ENCODE measurements around the gene ADAMTSL3.

ADAMTSL3 gene

GRCh38 chr15:83926116-83926515 lies 272.2 kb downstream of the ADAMTSL3 start:
- no peak overlapping the region for H2AFZ ChIP-seq (ENCODE audit: low read depth, low read length)
- no peaks in the 10 kb centered on the region for H3K36me3 ChIP-seq (ENCODE audit: insufficient read depth, low read length)
- H3K27me3 ChIP-seq (ENCODE audit: insufficient read depth, low read length): no peaks in the 10 kb centered on the region
- no peaks in the 10 kb centered on the region for H3K9me3 ChIP-seq (ENCODE audit: low read length)
- no peak overlapping the region for H3K4me3 ChIP-seq (ENCODE audit: low read length)
- H3K4me1 ChIP-seq (ENCODE audit: insufficient read depth, low read length): no peaks in the 10 kb centered on the region

- Histone ChIP-seq H3K27me3 (ENCODE audit: insufficient read depth, low read length) (no peaks in the 10 kb centered on the region), H3K4me3 (ENCODE audit: low read length) (no peak overlapping the region), H3K36me3 (ENCODE audit: insufficient read depth, low read length) (no peaks in the 10 kb centered on the region), H3K9me3 (ENCODE audit: low read length) (no peaks in the 10 kb centered on the region), H2AFZ (ENCODE audit: low read depth, low read length) (no peak overlapping the region), H3K4me1 (ENCODE audit: insufficient read depth, low read length) (no peaks in the 10 kb centered on the region)
Measured at GRCh38 chr15:83927704-83928391, 273.9 kb downstream of the ADAMTSL3 start.

- Histone ChIP-seq H3K36me3 (ENCODE audit: insufficient read depth, low read length) (no peaks in the 10 kb centered on the region), H2AFZ (ENCODE audit: low read depth, low read length) (no peak overlapping the region), H3K27me3 (ENCODE audit: insufficient read depth, low read length) (no peaks in the 10 kb centered on the region)
Measured at GRCh38 chr15:83928392-83928734, 274.4 kb downstream of the ADAMTSL3 start.

GRCh38 chr15:83928878-83929418 lies 275.0 kb downstream of the ADAMTSL3 start:
- H3K27me3 ChIP-seq (ENCODE audit: insufficient read depth, low read length): no peaks in the 10 kb centered on the region
- no peaks in the 10 kb centered on the region for H3K9me3 ChIP-seq (ENCODE audit: low read length)
- no peaks in the 10 kb centered on the region for H3K36me3 ChIP-seq (ENCODE audit: insufficient read depth, low read length)

More at GRCh38 chr15:83928392-83928734, 274.4 kb downstream of the ADAMTSL3 start:
- Histone ChIP-seq H3K9me3 (ENCODE audit: low read length) (no peaks in the 10 kb centered on the region), H3K4me3 (ENCODE audit: low read length) (no peak overlapping the region), H3K4me1 (ENCODE audit: insufficient read depth, low read length) (no peaks in the 10 kb centered on the region)

GRCh38 chr15:83929619-83930018 lies 275.7 kb downstream of the ADAMTSL3 start:
- no peaks in the 10 kb centered on the region for H3K9me3 ChIP-seq (ENCODE audit: low read length)
- no peak overlapping the region for H3K4me3 ChIP-seq (ENCODE audit: low read length)
- no peak overlapping the region for H2AFZ ChIP-seq (ENCODE audit: low read depth, low read length)
- no peaks in the 10 kb centered on the region for H3K4me1 ChIP-seq (ENCODE audit: insufficient read depth, low read length)
- H3K27me3 ChIP-seq (ENCODE audit: insufficient read depth, low read length): no peaks in the 10 kb centered on the region
- H3K36me3 ChIP-seq (ENCODE audit: insufficient read depth, low read length): no peaks in the 10 kb centered on the region

More at GRCh38 chr15:83928878-83929418, 275.0 kb downstream of the ADAMTSL3 start:
- Histone ChIP-seq H2AFZ (ENCODE audit: low read depth, low read length) (no peak overlapping the region), H3K4me1 (ENCODE audit: insufficient read depth, low read length) (no peaks in the 10 kb centered on the region), H3K4me3 (ENCODE audit: low read length) (no peak overlapping the region)

- Histone ChIP-seq H3K27me3 (ENCODE audit: insufficient read depth, low read length) (no peaks in the 10 kb centered on the region), H3K4me3 (ENCODE audit: low read length) (no peak overlapping the region), H3K36me3 (ENCODE audit: insufficient read depth, low read length) (no peaks in the 10 kb centered on the region), H3K9me3 (ENCODE audit: low read length) (no peaks in the 10 kb centered on the region), H3K4me1 (ENCODE audit: insufficient read depth, low read length) (no peaks in the 10 kb centered on the region), H2AFZ (ENCODE audit: low read depth, low read length) (no peak overlapping the region)
Measured at GRCh38 chr15:83930392-83931212, 276.7 kb downstream of the ADAMTSL3 start.

- Histone ChIP-seq H3K36me3 (ENCODE audit: insufficient read depth, low read length) (no peaks in the 10 kb centered on the region), H3K27me3 (ENCODE audit: insufficient read depth, low read length) (no peaks in the 10 kb centered on the region), H2AFZ (ENCODE audit: low read depth, low read length) (no peak overlapping the region), H3K4me3 (ENCODE audit: low read length) (no peak overlapping the region), H3K9me3 (ENCODE audit: low read length) (no peaks in the 10 kb centered on the region), H3K4me1 (ENCODE audit: insufficient read depth, low read length) (no peaks in the 10 kb centered on the region)
Measured at GRCh38 chr15:83935774-83936173, 281.9 kb downstream of the ADAMTSL3 start.

- Histone ChIP-seq H3K27me3 (ENCODE audit: insufficient read depth, low read length) (no peaks in the 10 kb centered on the region), H3K4me1 (ENCODE audit: insufficient read depth, low read length) (no peaks in the 10 kb centered on the region), H3K9me3 (ENCODE audit: low read length) (no peaks in the 10 kb centered on the region), H3K4me3 (ENCODE audit: low read length) (no peak overlapping the region), H2AFZ (ENCODE audit: low read depth, low read length) (no peak overlapping the region), H3K36me3 (ENCODE audit: insufficient read depth, low read length) (no peaks in the 10 kb centered on the region)
Measured at GRCh38 chr15:83940136-83940535, 286.2 kb downstream of the ADAMTSL3 start.

GRCh38 chr15:83943043-83943442 lies 289.1 kb downstream of the ADAMTSL3 start:
- H3K4me3 ChIP-seq (ENCODE audit: low read length): no peak overlapping the region
- H3K27me3 ChIP-seq (ENCODE audit: insufficient read depth, low read length): no peaks in the 10 kb centered on the region
- H3K4me1 ChIP-seq (ENCODE audit: insufficient read depth, low read length): no peaks in the 10 kb centered on the region
- H3K9me3 ChIP-seq (ENCODE audit: low read length): no peaks in the 10 kb centered on the region
- no peaks in the 10 kb centered on the region for H3K36me3 ChIP-seq (ENCODE audit: insufficient read depth, low read length)
- no peak overlapping the region for H2AFZ ChIP-seq (ENCODE audit: low read depth, low read length)

- Histone ChIP-seq H3K9me3 (ENCODE audit: low read length) (no peaks in the 10 kb centered on the region), H2AFZ (ENCODE audit: low read depth, low read length) (no peak overlapping the region), H3K4me3 (ENCODE audit: low read length) (no peak overlapping the region), H3K36me3 (ENCODE audit: insufficient read depth, low read length) (no peaks in the 10 kb centered on the region), H3K4me1 (ENCODE audit: insufficient read depth, low read length) (no peaks in the 10 kb centered on the region), H3K27me3 (ENCODE audit: insufficient read depth, low read length) (no peaks in the 10 kb centered on the region)
Measured at GRCh38 chr15:83943849-83944404, 290.0 kb downstream of the ADAMTSL3 start.

GRCh38 chr15:83947156-83947555 lies 293.2 kb downstream of the ADAMTSL3 start:
- no peaks in the 10 kb centered on the region for H3K27me3 ChIP-seq (ENCODE audit: insufficient read depth, low read length)
- no peaks in the 10 kb centered on the region for H3K36me3 ChIP-seq (ENCODE audit: insufficient read depth, low read length)
- H3K4me3 ChIP-seq (ENCODE audit: low read length): no peak overlapping the region
- H2AFZ ChIP-seq (ENCODE audit: low read depth, low read length): no peak overlapping the region
- H3K4me1 ChIP-seq (ENCODE audit: insufficient read depth, low read length): no peaks in the 10 kb centered on the region
- H3K9me3 ChIP-seq (ENCODE audit: low read length): no peaks in the 10 kb centered on the region

GRCh38 chr15:83954506-83954905 lies 300.6 kb downstream of the ADAMTSL3 start:
- no peak overlapping the region for H3K4me3 ChIP-seq (ENCODE audit: low read length)
- no peaks in the 10 kb centered on the region for H3K9me3 ChIP-seq (ENCODE audit: low read length)
- no peaks in the 10 kb centered on the region for H3K4me1 ChIP-seq (ENCODE audit: insufficient read depth, low read length)
- H3K36me3 ChIP-seq (ENCODE audit: insufficient read depth, low read length): no peaks in the 10 kb centered on the region
- H3K27me3 ChIP-seq (ENCODE audit: insufficient read depth, low read length): no peaks in the 10 kb centered on the region
- H2AFZ ChIP-seq (ENCODE audit: low read depth, low read length): no peak overlapping the region

- Histone ChIP-seq H3K4me3 (ENCODE audit: low read length) (no peak overlapping the region), H3K4me1 (ENCODE audit: insufficient read depth, low read length) (no peaks in the 10 kb centered on the region), H3K27me3 (ENCODE audit: insufficient read depth, low read length) (no peaks in the 10 kb centered on the region), H3K9me3 (ENCODE audit: low read length) (no peaks in the 10 kb centered on the region), H3K36me3 (ENCODE audit: insufficient read depth, low read length) (no peaks in the 10 kb centered on the region), H2AFZ (ENCODE audit: low read depth, low read length) (no peak overlapping the region)
Measured at GRCh38 chr15:83955806-83956265, 301.9 kb downstream of the ADAMTSL3 start.
